Upper lobe of left lung (tissue), 6 donors: ENCODE results near the gene ITPRIPL1. TPM values are rescaled to one million over a fixed set of nuclear protein-coding genes. Genes with fewer than 3 reads are reported as not detected.
A peak's percentile ranks its signal among the peaks of the same experiment; 100 is the strongest.

Experiments used
- ATAC-seq, 2 donors: fragments of 200-7000 bp; cut with Tn5 transposase; one replicate each; pipeline ENCODE4 v1.9.1; 2022; ENCODE audit warnings: mild to moderate bottlenecking in 2 of 2, moderate library complexity in 2 of 2; ENCODE audit not compliant: low FRiP score in 2 of 2
- DNase-seq, 2 donors: peaks; one replicate each; pipeline ENCODE4 v3.0.0-alpha.2; 2019 to 2020
- H3K27ac ChIP-seq, 4 donors: fragments of 200-600 bp; sonication (generic); one replicate each; pipeline ENCODE4 v1.5.1; 2016 to 2019
- H3K27me3 ChIP-seq, 4 donors: fragments of 200-600 bp; sonication (generic); one replicate each; pipeline ENCODE4 v1.5.1; 2017 to 2019
- H3K36me3 ChIP-seq, 4 donors: fragments of 200-600 bp; sonication (generic); one replicate each; pipeline ENCODE4 v1.5.1; 2016 to 2019
- H3K4me1 ChIP-seq, 4 donors: fragments of 200-600 bp; sonication (generic); one replicate each; pipeline ENCODE4 v1.5.1; 2018 to 2019
- H3K4me3 ChIP-seq, 4 donors: fragments of 200-600 bp; sonication (generic); one replicate each; pipeline ENCODE4 v1.5.1; 2017 to 2019; ENCODE audit warnings: mild to moderate bottlenecking in 2 of 4, moderate library complexity in 1 of 4
- H3K9me3 ChIP-seq, 4 donors: fragments of 200-600 bp; sonication (generic); one replicate each; pipeline ENCODE4 v1.5.1; 2018 to 2019
- CTCF ChIP-seq, 6 experiments: fragments of 450-650 bp in 4 of 6; fragments of 200-600 bp in 2 of 6; sonication (generic) in 2 of 6; IDR thresholded peaks; one replicate each; pipeline ENCODE4 v1.5.1; 2016 to 2019; ENCODE audit warnings: antibody characterized with exemption in 6 of 6
- EP300 ChIP-seq, 4 donors: sonication (generic); formaldehyde crosslinking; IDR thresholded peaks; one replicate each; pipeline ENCODE4 v1.5.1; 2017; ENCODE audit warnings: antibody characterized with exemption in 4 of 4, control low read depth in 2 of 4
- POLR2A ChIP-seq, 4 donors: fragments of 450-650 bp; IDR thresholded peaks; one replicate each; pipeline ENCODE4 v1.5.1; 2016 to 2017; ENCODE audit warnings: antibody characterized with exemption in 4 of 4, mild to moderate bottlenecking in 2 of 4
- POLR2AphosphoS5 ChIP-seq, 2 donors: sonication (generic); formaldehyde crosslinking; IDR thresholded peaks; one replicate each; pipeline ENCODE4 v1.5.1; 2017; ENCODE audit warnings: antibody characterized with exemption in 2 of 2
- WGBS, 2 donors: methylation state at CpG; one replicate each; pipeline ENCODE4 v1.1.5; 2017 to 2018; 5-methylcytosine and 5-hydroxymethylcytosine counted together
- total RNA-seq, 6 donors: library from RNA; depleted of rRNA in 4 of 6; stranded (reverse); fragments of >200 nt in 4 of 6; gene quantifications; one replicate each; pipeline versions ENCODE4 v1.1.0 to v1.2.1, GENCODE V29; 2016 to 2021
- donor health status: DM: no; HTN: no; CAD: no; lungs with moderate emphysema.
- donor health status: DM: no; HTN: yes; CAD: no; lungs with severe emphysema.

The ITPRIPL1 gene
- total RNA-seq, 6 donors from 2014 or later, result 0.57 to 5.5 (median 1.9) TPM

GRCh38 chr2:96316999-96317398 is 8.1 kb upstream of the ITPRIPL1 start:
- no peaks in the 10 kb centered on the region for H3K36me3 ChIP-seq
- no peak for ATAC-seq
- no peaks in the 10 kb centered on the region for H3K27me3 ChIP-seq
- H3K27ac ChIP-seq, result no peak overlapping the region
- DNase-seq, result no peak
- no peaks in the 10 kb centered on the region for H3K9me3 ChIP-seq
- TF ChIP-seq POLR2A (IDR thresholded peaks at IDR 0.05) (no peak), EP300 (IDR thresholded peaks at IDR 0.05) (no peak), CTCF (IDR thresholded peaks at IDR 0.05) (no peak), POLR2AphosphoS5 (IDR thresholded peaks at IDR 0.05) (no peak)
- peaks cover 10 to 13% (median 13%) of the 10 kb centered on the region in 4 donors for H3K4me1 ChIP-seq
- no peak overlapping the region for H3K4me3 ChIP-seq

DNA sequence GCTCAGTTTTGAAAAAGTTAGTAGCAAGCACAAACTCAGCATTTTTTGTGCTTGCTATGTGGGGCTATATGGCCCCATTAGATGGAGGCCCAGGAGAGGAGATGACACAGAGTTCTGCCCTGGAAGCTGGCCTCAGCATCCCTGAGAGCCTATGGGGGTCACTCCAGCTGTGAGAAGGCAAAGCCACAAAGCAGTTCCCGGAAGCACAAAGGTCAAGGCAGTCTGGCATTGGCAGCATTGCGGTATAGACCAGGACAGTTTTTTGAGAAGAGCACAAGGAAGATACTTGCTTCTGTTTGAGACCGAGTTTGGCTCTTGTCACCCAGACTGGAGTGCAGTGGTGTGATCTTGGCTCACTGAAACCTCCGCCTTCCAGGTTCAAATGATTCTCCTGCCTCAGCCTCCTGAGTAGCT is 7.5 kb upstream of the ITPRIPL1 start:
- Histone ChIP-seq H3K27ac (no peak overlapping the region), H3K27me3 (no peaks in the 10 kb centered on the region), H3K4me3 (no peak overlapping the region), H3K9me3 (no peaks in the 10 kb centered on the region), H3K36me3 (no peaks in the 10 kb centered on the region), H3K4me1 (peaks cover 13 to 17% (median 17%) of the 10 kb centered on the region in 4 donors)
- TF ChIP-seq POLR2AphosphoS5 (IDR thresholded peaks at IDR 0.05), result no peak
- no peak for TF ChIP-seq EP300 (IDR thresholded peaks at IDR 0.05)
- no peak for TF ChIP-seq CTCF (IDR thresholded peaks at IDR 0.05)
- no peak for TF ChIP-seq POLR2A (IDR thresholded peaks at IDR 0.05)
- DNase-seq, result no peak
- WGBS, 2 donors, result 93 to 95% methylated on average over 4 of the region's 4 CpGs
- ATAC-seq, result no peak

- no peak overlapping the region for H3K27ac ChIP-seq
- WGBS, 2 donors, result 92 to 94% methylated on average over 4 of the region's 4 CpGs
- no peak for TF ChIP-seq EP300 (IDR thresholded peaks at IDR 0.05)
- no peak for TF ChIP-seq POLR2AphosphoS5 (IDR thresholded peaks at IDR 0.05)
- TF ChIP-seq CTCF (IDR thresholded peaks at IDR 0.05), result no peak
- TF ChIP-seq POLR2A (IDR thresholded peaks at IDR 0.05), result no peak
Observed at GRCh38 chr2:96318723-96319122, 6.4 kb upstream of the ITPRIPL1 start.

GRCh38 chr2:96319396-96319795 is 5.7 kb upstream of the ITPRIPL1 start:
- DNase-seq (no peak), ATAC-seq (no peak)
- TF ChIP-seq POLR2AphosphoS5 (IDR thresholded peaks at IDR 0.05) (no peak), EP300 (IDR thresholded peaks at IDR 0.05) (no peak), CTCF (IDR thresholded peaks at IDR 0.05) (no peak), POLR2A (IDR thresholded peaks at IDR 0.05) (no peak)
- peaks cover 13 to 17% (median 17%) of the 10 kb centered on the region in 4 donors for H3K4me1 ChIP-seq
- no peaks in the 10 kb centered on the region for H3K36me3 ChIP-seq
- H3K9me3 ChIP-seq, result no peaks in the 10 kb centered on the region
- WGBS, 2 donors, result 88 to 91% methylated on average over 1 of the region's 1 CpG
- H3K27me3 ChIP-seq, result no peaks in the 10 kb centered on the region
- no peak overlapping the region for H3K27ac ChIP-seq
- H3K4me3 ChIP-seq, result no peak overlapping the region

More at GRCh38 chr2:96318723-96319122, 6.4 kb upstream of the ITPRIPL1 start:
- DNase-seq (no peak), ATAC-seq (no peak)
- H3K36me3 ChIP-seq, result no peaks in the 10 kb centered on the region
- H3K27me3 ChIP-seq, result no peaks in the 10 kb centered on the region
- H3K4me3 ChIP-seq, result no peak overlapping the region
- no peaks in the 10 kb centered on the region for H3K9me3 ChIP-seq
- H3K4me1 ChIP-seq, result peaks cover 13 to 17% (median 17%) of the 10 kb centered on the region in 4 donors

- ATAC-seq (no peak), DNase-seq (no peak)
- peak overlapping the region in 1 of 4 donors; percentile 78 for H3K4me3 ChIP-seq
- H3K27me3 ChIP-seq, result no peaks in the 10 kb centered on the region
- H3K36me3 ChIP-seq, result no peaks in the 10 kb centered on the region
- H3K4me1 ChIP-seq, result peaks cover 13 to 26% (median 24%) of the 10 kb centered on the region in 4 donors
- 88 to 98% methylated on average over 3 of the region's 3 CpGs for WGBS, 2 donors
- no peak overlapping the region for H3K27ac ChIP-seq
- no peak for TF ChIP-seq POLR2A (IDR thresholded peaks at IDR 0.05)
- H3K9me3 ChIP-seq, result no peaks in the 10 kb centered on the region
Observed at GRCh38 chr2:96320326-96320725, 4.8 kb upstream of the ITPRIPL1 start.
